Muscle layer of duodenum (tissue), 2 donors: ENCODE measurements around the gene COPRS.

Experiments
- H3K27ac ChIP-seq: one replicate; pipeline ENCODE4 v1.7.0; 2013; ENCODE audit warnings: mild to moderate bottlenecking, low read length
- H3K27me3 ChIP-seq: one replicate; pipeline ENCODE4 v1.7.0; 2013; ENCODE audit warnings: low read depth, mild to moderate bottlenecking, control low read depth, low read length
- H3K36me3 ChIP-seq, 2 donors: one replicate each; pipeline ENCODE4 v1.7.0; 2013; ENCODE audit warnings: low read length in 2 of 2, control low read depth in 1 of 2, mild to moderate bottlenecking in 1 of 2; ENCODE audit not compliant: insufficient read depth in 2 of 2, control insufficient read depth in 1 of 2
- H3K4me1 ChIP-seq, 2 donors: one replicate each; pipeline ENCODE4 v1.7.0; 2013; ENCODE audit warnings: low read length in 2 of 2, mild to moderate bottlenecking in 2 of 2, control low read depth in 1 of 2, moderate library complexity in 1 of 2; ENCODE audit not compliant: insufficient read depth in 2 of 2, control insufficient read depth in 1 of 2
- H3K4me3 ChIP-seq, 2 donors: one replicate each; pipeline ENCODE4 v1.7.0; 2013; ENCODE audit warnings: low read length in 2 of 2, low read depth in 1 of 2, mild to moderate bottlenecking in 1 of 2
- H3K9me3 ChIP-seq, 2 donors: one replicate each; pipeline ENCODE4 v1.7.0; 2013; ENCODE audit warnings: low read length in 2 of 2, control low read depth in 1 of 2, mild to moderate bottlenecking in 1 of 2; ENCODE audit not compliant: control insufficient read depth in 1 of 2
- donor health status: healthy.

Gene COPRS, protein sequence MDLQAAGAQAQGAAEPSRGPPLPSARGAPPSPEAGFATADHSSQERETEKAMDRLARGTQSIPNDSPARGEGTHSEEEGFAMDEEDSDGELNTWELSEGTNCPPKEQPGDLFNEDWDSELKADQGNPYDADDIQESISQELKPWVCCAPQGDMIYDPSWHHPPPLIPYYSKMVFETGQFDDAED

DNA sequence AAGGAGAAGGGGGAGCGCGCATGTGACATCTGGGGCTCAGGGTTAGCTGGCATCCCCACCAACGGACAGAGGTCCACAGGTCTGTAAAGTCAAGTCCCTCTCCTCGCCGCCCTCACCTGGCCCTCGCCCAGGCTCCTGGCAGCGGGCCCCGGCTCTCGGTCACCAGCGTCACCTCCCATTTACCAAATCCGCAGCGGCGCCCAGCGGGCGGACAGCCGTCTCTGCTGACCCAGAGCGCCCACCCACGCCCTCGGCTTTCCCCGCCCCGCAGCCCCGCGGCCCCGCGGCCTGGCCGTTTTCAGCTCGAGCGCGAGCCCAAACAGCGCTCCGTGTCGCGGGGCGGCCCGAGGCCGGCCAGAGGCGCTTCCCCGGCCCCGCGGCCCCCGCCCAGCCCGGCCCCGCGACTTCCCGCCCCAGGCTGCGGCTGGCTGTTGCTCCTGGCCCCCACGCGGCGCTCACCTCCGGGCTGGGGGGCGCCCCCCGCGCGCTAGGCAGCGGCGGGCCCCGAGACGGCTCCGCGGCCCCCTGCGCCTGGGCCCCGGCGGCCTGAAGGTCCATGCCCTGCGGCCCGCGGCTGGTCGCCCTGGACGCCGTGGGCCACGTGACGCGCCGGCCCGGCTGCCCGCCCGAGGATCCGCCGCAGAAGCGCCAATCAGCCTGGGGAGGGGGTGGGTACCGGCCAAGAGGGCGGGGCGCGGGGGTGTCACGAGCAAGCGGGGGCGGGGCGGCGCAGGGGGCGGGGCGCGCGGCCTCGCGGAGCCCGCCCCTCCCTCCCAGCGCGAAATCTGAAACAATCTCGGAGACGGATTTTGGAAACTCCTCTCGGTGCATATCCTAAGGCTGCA, at the start of gene COPRS:
Gene COPRS (minus strand): TSS at position 603 of the 845 bp plus-strand sequence. CDS start 45 bp downstream, at position 558.
- Histone ChIP-seq H3K9me3 (no peaks in the 10 kb centered on the region), H3K36me3 (peaks cover 12 to 18% of the 10 kb centered on the region in 2 donors), H3K27ac (no peak within 1 kb of the TSS), H3K4me1 (peaks cover 5 to 17% of the 10 kb centered on the region in 2 donors), H3K4me3 (peak within 1 kb of the TSS; percentile 55 to 74), H3K27me3 (no peaks in the 10 kb centered on the region)

DNA sequence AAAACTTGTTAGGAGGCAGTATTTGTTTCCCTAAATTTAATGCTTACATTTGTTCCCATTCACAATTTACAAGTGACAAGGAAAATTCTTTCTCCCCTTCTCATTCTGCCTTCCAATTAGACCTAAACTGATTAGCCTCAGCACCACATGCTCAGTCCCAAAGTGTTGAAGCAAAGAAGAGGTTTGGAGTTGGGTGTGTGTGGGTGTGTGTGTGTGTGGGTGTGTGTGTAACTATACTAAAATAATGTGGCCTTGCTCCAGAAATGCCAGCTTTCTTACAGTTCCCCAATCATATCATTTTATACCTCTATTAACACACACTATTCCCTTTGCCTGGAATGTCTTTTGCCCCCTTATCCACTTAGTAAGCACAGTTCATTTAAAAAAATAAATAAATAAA, 49.3 kb upstream of the COPRS start:
- Histone ChIP-seq H3K4me3 (no peak overlapping the region), H3K9me3 (no peaks in the 10 kb centered on the region), H3K27ac (no peak overlapping the region), H3K4me1 (peaks cover 0 to 9% of the 10 kb centered on the region in 2 donors), H3K36me3 (no peaks in the 10 kb centered on the region), H3K27me3 (no peaks in the 10 kb centered on the region)

DNA sequence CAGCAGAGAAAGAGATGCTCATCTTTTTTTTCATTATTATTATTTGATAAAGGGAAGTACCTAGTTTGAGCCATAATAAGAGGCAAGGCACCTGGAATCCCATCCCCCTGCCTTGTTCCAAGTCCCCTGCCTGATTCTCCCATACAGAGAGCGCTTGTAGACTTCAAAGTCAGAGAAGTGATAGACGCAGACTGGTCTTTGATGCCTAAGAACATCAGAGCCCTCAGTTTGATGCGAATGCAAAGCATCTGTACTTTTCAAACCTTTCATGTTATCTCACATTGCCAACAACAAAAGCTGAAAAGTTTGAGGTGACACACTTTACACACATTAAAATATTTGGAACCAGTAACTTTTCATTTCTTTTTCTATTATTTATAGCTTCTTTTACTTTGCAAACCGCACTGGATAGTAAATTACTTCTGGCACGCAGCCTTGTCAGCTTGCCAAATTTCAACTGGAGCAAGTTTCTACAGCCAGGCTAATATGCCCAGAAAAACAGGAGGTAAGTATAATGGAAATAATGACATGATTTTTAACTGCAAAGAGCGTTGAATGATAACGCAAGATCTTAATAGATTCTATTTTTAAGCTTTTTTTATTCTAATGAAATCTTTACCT, 48.4 kb upstream of the COPRS start:
- Histone ChIP-seq H3K4me3 (no peak overlapping the region), H3K4me1 (peaks cover 0 to 9% of the 10 kb centered on the region in 2 donors), H3K27me3 (no peaks in the 10 kb centered on the region), H3K27ac (no peak overlapping the region), H3K36me3 (no peaks in the 10 kb centered on the region), H3K9me3 (no peaks in the 10 kb centered on the region)

DNA sequence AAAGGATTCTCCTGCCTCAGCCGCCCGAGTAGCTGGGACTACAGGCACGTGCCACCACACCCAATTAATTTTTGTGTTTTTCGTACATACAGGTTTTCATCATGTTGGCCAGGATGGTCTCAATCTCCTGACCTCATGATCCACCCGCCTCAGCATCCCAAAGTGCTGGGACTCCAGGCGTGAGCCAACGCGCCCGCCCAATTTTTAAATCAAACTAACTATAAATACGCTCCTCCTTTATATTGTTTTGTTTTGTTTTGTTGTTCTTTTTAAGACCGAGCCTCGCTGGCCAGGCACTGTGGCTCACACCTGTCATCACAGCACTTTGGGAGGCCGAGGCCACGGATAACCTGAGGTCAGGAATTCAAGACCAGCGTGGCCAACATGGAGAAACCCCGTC, 44.4 kb upstream of the COPRS start:
- Histone ChIP-seq H3K4me1 (peaks cover 4 to 17% of the 10 kb centered on the region in 2 donors), H3K27ac (no peak overlapping the region), H3K9me3 (no peaks in the 10 kb centered on the region), H3K27me3 (no peaks in the 10 kb centered on the region), H3K4me3 (no peak overlapping the region), H3K36me3 (peaks cover 6 to 7% of the 10 kb centered on the region in 2 donors)

DNA sequence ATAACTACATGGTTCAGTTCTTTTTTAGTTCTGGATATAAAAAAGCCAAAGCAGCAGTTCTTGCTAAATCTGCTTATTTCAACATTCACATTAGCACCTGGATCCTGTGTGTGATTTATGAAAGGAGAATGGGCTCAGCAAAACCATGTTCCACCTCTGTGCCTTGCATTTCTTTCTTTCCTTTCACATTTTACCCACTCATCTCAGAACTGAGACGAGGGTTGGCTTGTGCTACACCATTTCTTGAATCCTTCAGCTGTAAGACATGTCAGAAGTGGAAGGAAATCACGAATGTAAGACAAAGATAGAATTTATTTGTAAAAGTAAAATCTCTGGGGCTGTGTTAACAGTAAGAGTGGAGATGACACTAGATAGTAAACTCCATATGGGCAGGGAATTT, 43.6 kb upstream of the COPRS start:
- Histone ChIP-seq H3K36me3 (peaks cover 11 to 13% of the 10 kb centered on the region in 2 donors), H3K4me3 (no peak overlapping the region), H3K27me3 (no peaks in the 10 kb centered on the region), H3K27ac (no peak overlapping the region), H3K4me1 (peaks cover 4 to 15% of the 10 kb centered on the region in 2 donors), H3K9me3 (no peaks in the 10 kb centered on the region)

DNA sequence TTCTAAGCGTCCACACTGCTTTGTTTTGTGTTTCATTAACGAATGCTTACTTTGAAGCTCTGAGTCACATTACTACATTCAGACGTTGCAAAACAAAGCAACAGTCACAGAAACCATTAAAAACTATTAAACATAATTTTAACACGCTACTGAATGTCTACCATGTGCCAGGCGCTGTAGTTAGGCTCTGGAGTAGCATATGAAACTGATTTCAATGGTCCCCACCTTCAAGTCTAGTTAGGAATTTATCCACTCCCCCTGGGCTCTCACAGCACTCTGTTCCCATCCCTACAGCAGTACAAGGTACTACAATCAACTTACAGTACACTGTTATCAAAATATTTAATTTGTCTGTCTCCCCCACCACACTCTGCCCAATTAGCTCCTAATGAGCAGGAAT, 41.8 kb upstream of the COPRS start:
- Histone ChIP-seq H3K27ac (peak overlapping the region; percentile 93), H3K4me1 (peaks cover 4 to 8% of the 10 kb centered on the region in 2 donors), H3K4me3 (peak overlapping the region; percentile 89 to 100), H3K27me3 (no peaks in the 10 kb centered on the region), H3K9me3 (no peaks in the 10 kb centered on the region), H3K36me3 (peaks cover 13 to 25% of the 10 kb centered on the region in 2 donors)

DNA sequence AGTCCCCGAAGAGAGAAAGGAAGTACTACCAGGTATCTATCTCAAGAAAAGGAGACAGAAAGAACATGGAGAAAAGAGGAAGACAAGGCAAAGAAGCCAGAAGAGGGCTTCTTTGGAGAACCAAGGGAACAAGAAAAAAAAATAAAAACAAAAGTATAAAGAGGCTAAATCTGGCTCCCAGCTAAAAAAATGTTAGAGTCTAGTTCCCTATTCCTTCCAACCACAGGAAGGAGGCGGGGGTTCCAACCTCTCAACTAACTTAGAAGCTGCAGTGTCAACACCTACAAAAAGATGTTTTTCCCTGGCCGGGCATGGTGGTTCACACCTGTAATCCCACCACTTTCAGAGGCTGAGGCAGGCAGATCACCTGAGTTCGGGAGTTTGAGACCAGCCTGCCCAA, 29.1 kb upstream of the COPRS start:
- Histone ChIP-seq H3K9me3 (no peaks in the 10 kb centered on the region), H3K36me3 (peaks cover 37 to 79% of the 10 kb centered on the region in 2 donors), H3K4me3 (no peak overlapping the region), H3K4me1 (no peaks in the 10 kb centered on the region), H3K27me3 (no peaks in the 10 kb centered on the region), H3K27ac (no peak overlapping the region)

DNA sequence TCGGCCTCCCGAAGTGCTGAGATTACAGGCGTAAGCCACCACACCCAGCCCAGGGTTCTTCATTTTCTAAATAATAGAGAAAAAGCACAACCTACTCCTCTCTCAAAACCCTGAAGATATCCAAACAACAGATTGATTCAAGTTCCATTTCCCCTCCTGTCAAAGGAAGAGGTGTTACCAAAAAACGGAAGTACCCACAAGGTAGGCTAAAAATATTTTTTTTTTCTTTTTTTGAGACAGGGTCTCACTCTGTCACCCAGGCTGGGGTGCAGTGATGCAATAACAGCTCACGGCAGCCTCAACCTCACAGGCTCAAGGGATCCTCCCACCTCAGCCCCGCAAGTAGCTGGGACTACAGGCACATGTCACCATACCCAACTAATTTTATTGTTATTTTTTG, 23.5 kb upstream of the COPRS start:
- no peaks in the 10 kb centered on the region for H3K4me1 ChIP-seq
- H3K27me3 ChIP-seq, result no peaks in the 10 kb centered on the region
- H3K36me3 ChIP-seq, result peaks cover 37 to 83% of the 10 kb centered on the region in 2 donors
- no peaks in the 10 kb centered on the region for H3K9me3 ChIP-seq
- no peak overlapping the region for H3K27ac ChIP-seq
- H3K4me3 ChIP-seq, result no peak overlapping the region

DNA sequence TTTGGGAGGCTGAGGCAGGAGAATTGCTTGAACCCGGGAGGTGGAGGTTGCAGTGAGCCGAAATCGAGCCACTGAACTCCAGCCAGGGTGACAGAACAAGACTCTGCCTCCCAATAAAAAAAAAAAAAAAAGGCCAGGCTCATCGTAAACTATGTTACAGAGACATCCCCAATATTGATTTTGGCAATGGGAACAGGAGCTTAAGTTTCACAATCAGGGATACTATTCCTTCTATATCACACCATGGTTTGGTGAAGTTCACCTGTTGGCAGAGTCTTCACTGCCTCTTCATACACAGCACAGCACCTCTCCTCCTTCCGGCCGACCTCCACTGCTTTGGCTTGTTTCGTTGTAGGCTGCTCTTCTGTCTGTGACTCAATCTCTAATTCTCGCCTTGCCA, 21.3 kb upstream of the COPRS start:
- no peak overlapping the region for H3K27ac ChIP-seq

DNA sequence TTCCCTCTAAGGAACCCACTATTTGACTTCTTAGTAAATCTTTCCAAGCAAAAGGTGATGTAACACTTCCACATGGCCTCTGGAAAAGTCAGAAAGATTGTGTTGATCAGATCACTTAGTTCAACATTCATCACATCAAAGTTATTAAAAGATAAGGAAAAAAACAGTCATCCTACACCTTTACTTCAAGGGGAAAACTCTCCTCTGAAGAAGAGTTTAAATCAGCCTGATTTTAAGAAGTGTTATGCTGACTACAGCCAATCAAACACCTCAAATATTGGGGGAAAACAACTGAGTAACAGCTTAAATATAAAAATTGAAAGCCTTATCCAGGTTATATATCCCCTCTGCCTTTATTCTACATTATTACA, 19.6 kb upstream of the COPRS start:
- Histone ChIP-seq H3K4me1 (no peaks in the 10 kb centered on the region), H3K4me3 (no peak overlapping the region), H3K9me3 (no peaks in the 10 kb centered on the region), H3K27me3 (no peaks in the 10 kb centered on the region), H3K27ac (no peak overlapping the region), H3K36me3 (peaks cover 40 to 84% of the 10 kb centered on the region in 2 donors)

More for the DNA sequence above, 21.3 kb upstream of the COPRS start:
- Histone ChIP-seq H3K36me3 (peaks cover 37 to 81% of the 10 kb centered on the region in 2 donors), H3K9me3 (no peaks in the 10 kb centered on the region), H3K27me3 (no peaks in the 10 kb centered on the region), H3K4me1 (no peaks in the 10 kb centered on the region), H3K4me3 (no peak overlapping the region)

DNA sequence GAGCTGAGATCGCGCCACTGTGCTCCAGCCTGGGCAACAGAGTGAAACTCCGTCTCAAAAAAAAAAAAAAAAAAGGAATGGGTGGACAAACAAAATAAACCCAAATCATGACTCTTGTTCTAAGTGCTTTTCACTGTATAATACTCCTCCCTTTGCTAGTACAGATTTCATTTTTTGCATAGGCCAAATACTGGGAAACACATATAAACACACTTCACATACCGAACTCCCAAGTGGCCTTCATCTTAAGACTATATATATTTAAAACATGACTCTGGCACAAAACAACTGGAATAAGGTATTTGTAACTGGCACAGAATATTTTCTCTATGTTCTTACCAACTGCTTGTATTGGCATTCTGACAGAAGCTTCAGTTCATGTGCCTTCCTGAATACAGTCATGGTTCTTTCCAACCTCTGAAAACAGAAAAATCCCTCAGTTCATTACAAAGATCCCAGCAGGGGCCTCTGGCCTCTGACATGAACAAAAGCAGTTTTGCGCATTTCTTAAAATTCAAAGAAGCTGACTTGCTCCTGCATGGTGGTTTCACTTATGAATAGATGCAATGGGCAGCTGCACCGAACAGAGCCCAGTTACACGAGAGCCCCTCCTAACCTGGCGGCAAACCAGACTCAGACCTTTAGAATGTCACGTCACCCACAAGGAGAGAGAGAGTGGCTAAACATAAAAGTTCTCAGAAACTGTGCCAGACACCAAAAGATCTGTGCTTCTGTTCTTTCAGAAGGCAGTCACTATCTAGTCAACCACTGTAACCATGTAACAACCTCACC, 19.1 kb upstream of the COPRS start:
- H3K4me3 ChIP-seq, result no peak overlapping the region
- H3K9me3 ChIP-seq, result no peaks in the 10 kb centered on the region
- no peaks in the 10 kb centered on the region for H3K27me3 ChIP-seq
- H3K27ac ChIP-seq, result no peak overlapping the region
- H3K4me1 ChIP-seq, result no peaks in the 10 kb centered on the region
- peaks cover 45 to 85% of the 10 kb centered on the region in 2 donors for H3K36me3 ChIP-seq
